T-helper 1 cell treated with Interleukin-12 subunit alpha and Interleukin-12 subunit beta and Interleukin-4 antibody, amounts not matched to agents 30 ng/mL and 1 ng/mL, for 36 hours (primary cell): Measurements from ENCODE around the gene GOLGA2. TPM values are rescaled to one million over a fixed set of nuclear protein-coding genes. Genes with fewer than 3 reads are reported as not detected.

ENCODE experiments used
- intact Hi-C: fragments of 100-400 bp; cut with micrococcal nuclease; formaldehyde crosslinking; loops from one replicate; pipeline ENCODE4 v1.15.1; 2024
- total RNA-seq: library from RNA; stranded (reverse); gene quantifications from 2 replicates; pipeline ENCODE4 v1.2.3, GENCODE V29; 2022

GOLGA2 gene
- total RNA-seq, 1 donor from 2014 or later = 63.9 TPM

DNA sequence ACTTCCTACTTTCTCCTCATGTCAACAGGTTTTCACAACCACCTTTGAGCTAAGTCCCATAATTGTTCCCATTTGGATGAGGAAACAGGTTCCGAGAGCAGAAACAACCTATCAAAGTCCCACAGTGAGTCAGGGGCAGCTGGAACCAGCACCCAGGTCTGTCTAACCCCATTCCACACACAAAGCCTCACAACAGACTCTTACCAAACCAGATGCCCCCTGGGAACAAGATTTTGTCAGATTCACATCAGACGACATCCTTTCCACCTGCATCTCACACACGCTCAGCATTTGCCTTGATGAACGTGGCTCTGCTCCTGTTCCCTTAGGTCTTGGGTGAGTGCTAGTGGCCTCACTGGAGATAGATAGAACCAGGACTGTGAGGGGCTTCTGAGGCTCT lies 17.3 kb upstream of the GOLGA2 start:
- intact Hi-C loops = no loop called here

GRCh38 chr9:128292009-128292408 lies 16.2 kb upstream of the GOLGA2 start:
- intact Hi-C loops = no loop called here

DNA sequence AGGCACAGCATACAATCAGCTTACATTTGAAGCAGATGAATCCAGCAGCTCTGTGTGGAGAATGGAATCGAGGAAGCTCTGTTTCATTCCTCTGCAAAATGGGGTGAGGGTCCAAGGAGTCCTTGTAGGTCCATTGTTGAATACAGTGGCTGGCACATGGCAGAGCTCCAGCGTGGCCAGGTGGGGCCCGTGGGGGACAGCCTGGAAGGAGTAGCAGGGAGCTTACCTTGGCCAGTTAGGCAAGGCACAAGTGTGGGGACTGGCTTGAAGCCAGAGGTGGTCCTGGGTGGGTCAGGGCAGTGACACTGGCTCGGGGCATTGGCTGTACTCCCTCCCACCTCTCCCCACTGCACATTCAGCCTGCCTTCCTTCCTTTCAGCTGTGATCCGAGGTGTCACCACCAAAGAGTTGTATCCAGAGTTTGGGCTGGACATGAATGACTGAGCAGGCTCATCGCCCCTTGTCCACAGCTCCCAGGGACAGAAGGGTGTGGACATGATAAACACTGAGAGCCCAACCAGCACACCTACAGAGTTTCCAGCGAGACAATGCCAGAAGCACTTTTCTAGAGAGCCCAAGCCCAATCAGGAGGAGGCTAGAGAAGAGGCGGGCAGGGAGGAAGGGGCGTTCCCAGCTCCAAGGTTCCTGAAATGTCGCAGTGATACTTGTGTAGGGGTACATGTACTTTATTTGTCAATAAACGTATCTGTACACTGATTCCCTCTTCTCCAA lies 12.6 kb upstream of the GOLGA2 start:
- intact Hi-C loops = no loop called here

- intact Hi-C loops = no loop called here
Observed at GRCh38 chr9:128286440-128286839, 10.6 kb upstream of the GOLGA2 start.

GRCh38 chr9:128285033-128285784 lies 9.4 kb upstream of the GOLGA2 start:
- intact Hi-C loops = no loop called here

GRCh38 chr9:128282500-128282899 lies 6.7 kb upstream of the GOLGA2 start:
- intact Hi-C loops = no loop called here

DNA sequence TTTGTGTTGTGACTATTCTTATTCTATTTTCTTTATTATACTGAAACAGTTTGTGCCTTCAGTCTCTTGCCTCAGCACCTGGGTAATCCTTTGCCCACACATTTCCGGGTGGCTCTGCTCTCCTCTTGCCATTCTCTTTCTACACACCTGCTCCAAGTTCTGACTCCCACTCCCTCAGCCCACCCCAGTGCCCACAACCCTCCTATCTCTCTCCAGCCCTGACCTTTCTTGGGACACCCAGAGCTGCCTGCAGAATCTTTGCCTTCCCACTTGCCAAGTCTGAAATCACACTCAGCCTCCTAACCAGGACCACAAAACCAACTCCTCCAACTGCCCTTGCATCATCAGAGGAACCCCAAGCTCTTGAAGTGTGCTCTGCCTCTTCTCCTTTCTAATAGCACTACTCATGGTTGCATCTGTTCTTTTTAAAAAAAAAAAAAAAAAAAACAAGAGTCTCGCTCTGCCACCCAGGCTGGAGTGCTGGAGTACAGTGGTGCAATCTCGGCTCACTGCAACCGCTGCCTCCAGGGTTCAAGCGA lies 4.3 kb upstream of the GOLGA2 start:
- intact Hi-C loops = no loop called here

- intact Hi-C loops = loop anchor here (5.0 to 10.0 kb wide), 2 partner anchors 225 to 408 kb away; partner anchors contain the start of genes GLE1 and SET
Observed at GRCh38 chr9:128279088-128280073, 3.6 kb upstream of the GOLGA2 start.

DNA sequence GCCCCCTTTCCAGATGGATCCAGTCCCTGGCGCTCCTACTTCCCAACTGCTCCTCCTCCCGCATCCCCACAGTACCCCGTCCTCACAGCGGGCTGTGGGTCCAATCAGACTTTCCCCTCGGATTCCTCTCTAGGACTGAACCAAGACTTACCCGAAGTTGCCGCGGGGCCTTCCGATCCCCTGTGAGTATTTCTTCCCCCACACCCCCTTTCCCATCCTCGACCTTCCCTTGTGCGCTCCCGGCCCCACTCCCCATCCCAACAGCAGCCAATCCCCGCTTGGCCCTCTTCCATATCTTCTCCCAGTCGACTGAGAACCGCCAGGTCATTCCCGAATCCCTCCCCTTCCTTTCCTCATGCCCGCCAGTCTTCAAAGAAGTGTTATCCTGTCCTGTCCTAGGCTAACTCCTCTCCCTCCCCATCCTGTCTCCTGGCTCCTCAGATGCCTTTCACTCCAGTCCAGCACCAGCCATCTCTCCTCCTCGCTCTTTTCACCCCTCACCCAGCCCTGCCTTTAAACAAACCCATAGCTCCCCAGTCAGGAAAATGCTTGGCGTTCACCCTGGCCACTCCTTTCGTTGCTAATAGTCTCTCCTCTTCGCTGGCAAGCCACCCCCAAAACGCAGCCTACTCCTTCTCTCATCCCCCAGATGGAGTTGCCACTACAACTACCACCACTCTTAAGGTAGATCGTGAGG lies 915 bp upstream of the GOLGA2 start:
- intact Hi-C loops = loop anchor here (1.0 to 10.0 kb wide), 13 partner anchors 21 to 448 kb away; partner anchors contain the start of genes BBLN, COQ4, DNM1 and GLE1

- intact Hi-C loops = loop anchor here (1.0 to 10.0 kb wide), 13 partner anchors 21 to 448 kb away; partner anchors contain the start of genes BBLN, COQ4, DNM1 and GLE1
Observed at GRCh38 chr9:128276008-128276573, 284 bp upstream of the GOLGA2 start, which contains the start of gene SWI5. SWI5 (plus strand) TSS chr9:128276276.

DNA sequence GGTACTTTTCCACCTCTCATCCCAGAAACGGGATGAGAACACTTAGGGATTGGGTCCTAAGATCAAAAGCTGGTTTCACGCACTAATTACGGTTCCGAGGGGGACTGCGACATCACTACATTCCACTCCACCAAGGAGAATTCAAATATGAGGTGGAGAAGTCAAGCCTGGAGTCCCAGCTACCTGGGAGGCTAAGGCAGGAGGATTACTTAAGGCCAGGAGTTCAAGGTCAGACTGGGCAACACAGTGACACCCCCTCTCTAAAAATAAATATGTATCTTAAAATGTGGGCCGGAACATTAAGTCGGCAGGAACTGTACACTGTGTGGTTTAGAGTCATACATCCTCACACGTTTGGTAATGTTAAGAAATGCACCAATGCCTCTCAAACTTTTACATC lies 1.6 kb downstream of the GOLGA2 start:
- intact Hi-C loops = loop anchor here (10.0 kb wide), 1 partner anchor 231 kb away; the partner anchor contains the start of gene GLE1

GRCh38 chr9:128271512-128271911 lies 4.3 kb downstream of the GOLGA2 start:
- intact Hi-C loops = loop anchor here (10.0 kb wide), 1 partner anchor 233 kb away; the partner anchor contains the start of gene GLE1

- intact Hi-C loops = loop anchor here (10.0 kb wide), 1 partner anchor 234 kb away; the partner anchor contains the start of gene GLE1
Observed at GRCh38 chr9:128271112-128271511, 4.7 kb downstream of the GOLGA2 start.

GRCh38 chr9:128266868-128267590 lies 8.8 kb downstream of the GOLGA2 start:
- intact Hi-C loops = no loop called here

DNA sequence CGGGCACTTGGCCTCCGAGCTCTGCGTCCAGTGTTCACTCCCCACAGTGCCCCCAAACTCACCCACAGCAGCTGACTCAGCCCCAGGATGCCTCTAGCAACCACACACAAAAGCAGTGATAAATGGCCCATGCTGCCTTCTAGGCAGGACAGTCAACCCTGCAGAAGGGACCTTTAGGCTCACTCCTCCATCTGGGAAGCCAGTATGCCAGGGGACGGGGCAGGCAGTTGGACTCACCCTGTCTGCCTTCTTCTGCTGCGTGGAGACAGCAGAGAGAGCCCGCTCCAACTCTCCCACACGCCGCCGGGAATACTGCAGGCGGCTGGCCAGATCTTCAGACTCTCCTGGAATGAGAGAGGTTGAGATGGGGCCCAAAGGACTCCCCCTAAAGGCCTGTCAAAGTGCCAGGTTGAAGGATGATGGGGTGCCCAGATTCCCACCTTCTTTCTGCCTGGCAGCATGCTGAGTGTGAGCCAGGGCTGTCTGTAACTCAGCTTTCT lies 10.4 kb downstream of the GOLGA2 start:
- intact Hi-C loops = no loop called here

GRCh38 chr9:128262687-128263086 lies 13.1 kb downstream of the GOLGA2 start:
- intact Hi-C loops = no loop called here

- intact Hi-C loops = no loop called here
Observed at GRCh38 chr9:128260340-128260739, 15.5 kb downstream of the GOLGA2 start.

- intact Hi-C loops = loop anchor here (10.0 kb wide), 2 partner anchors 344 to 856 kb away; partner anchors contain the start of genes CRAT, PTPA and ST6GALNAC4
Observed at GRCh38 chr9:128259156-128259555, 16.7 kb downstream of the GOLGA2 start.

GRCh38 chr9:128258326-128258725 lies 17.5 kb downstream of the GOLGA2 start:
- intact Hi-C loops = loop anchor here (10.0 kb wide), 2 partner anchors 344 to 856 kb away; partner anchors contain the start of genes CRAT, PTPA and ST6GALNAC4
